Uterus (tissue), 4 donors: ENCODE data around the gene EXOC2. TPM values are rescaled to one million over a fixed set of nuclear protein-coding genes. Genes with fewer than 3 reads are reported as not detected.

Experiments
- DNase-seq, 2 donors: peaks; one replicate each; pipeline ENCODE4 v3.0.0-alpha.2; 2019 to 2020
- H3K27ac ChIP-seq, 2 donors: fragments of 200-600 bp; sonication (generic); 1 replicate in 1 of 2; 2 replicates in 1 of 2; pipeline ENCODE4 v1.5.1; 2016 to 2018
- H3K27me3 ChIP-seq, 2 donors: fragments of 200-600 bp; sonication (generic); one replicate each; pipeline ENCODE4 v1.5.1; 2018 to 2019; ENCODE audit warnings: control low read depth in 1 of 2
- H3K36me3 ChIP-seq, 2 donors: fragments of 200-600 bp; sonication (generic); one replicate each; pipeline ENCODE4 v1.5.1; 2019; ENCODE audit warnings: control low read depth in 1 of 2
- H3K4me1 ChIP-seq, 2 donors: fragments of 200-600 bp; sonication (generic); one replicate each; pipeline ENCODE4 v1.5.1; 2018 to 2019; ENCODE audit warnings: control low read depth in 1 of 2
- H3K4me3 ChIP-seq, 2 donors: fragments of 200-600 bp; sonication (generic); 1 replicate in 1 of 2; 2 replicates in 1 of 2; pipeline ENCODE4 v1.5.1; 2018 to 2019; ENCODE audit warnings: mild to moderate bottlenecking in 1 of 2
- H3K9me3 ChIP-seq, 2 donors: fragments of 200-600 bp; sonication (generic); one replicate each; pipeline ENCODE4 v1.5.1; 2019; ENCODE audit warnings: control low read depth in 1 of 2
- CTCF ChIP-seq, 4 experiments: fragments of 200-600 bp in 2 of 4; fragments of 450-650 bp in 2 of 4; sonication (generic) in 2 of 4; IDR thresholded peaks; one replicate each; pipeline ENCODE4 v1.5.1; 2016 to 2019; ENCODE audit warnings: antibody characterized with exemption in 4 of 4, mild to moderate bottlenecking in 2 of 4, moderate library complexity in 1 of 4
- POLR2A ChIP-seq, 2 donors: fragments of 450-650 bp; IDR thresholded peaks; one replicate each; pipeline ENCODE4 v1.6.1; 2016; ENCODE audit warnings: antibody characterized with exemption in 2 of 2, mild to moderate bottlenecking in 1 of 2, moderate library complexity in 1 of 2
- intact Hi-C: fragments of 100-400 bp; cut with DNase I; formaldehyde crosslinking; loops from one replicate; pipeline ENCODE4 v1.15.1; 2023; ENCODE audit warnings: low total_unique reads
- total RNA-seq, 4 donors: library from RNA; depleted of rRNA in 3 of 4; stranded (reverse); fragments of >200 nt in 3 of 4; gene quantifications; one replicate each; pipeline versions ENCODE4 v1.1.0 to v1.2.4, GENCODE V29; 2014 to 2023
- donor health status: DM: yes; HTN: yes; CAD: no.

EXOC2 gene
- 10 to 100 TPM; 12.3 to 27.0 (median 22.9) TPM for total RNA-seq

- H3K27ac ChIP-seq: peak within 1 kb of the TSS; percentile 63 to 76
- peak; percentile 70 to 83 for DNase-seq
- H3K4me1 ChIP-seq: no peaks in the 10 kb centered on the region
- no peaks in the 10 kb centered on the region for H3K9me3 ChIP-seq
- intact Hi-C loops: no loop called here
- H3K27me3 ChIP-seq: no peaks in the 10 kb centered on the region
- TF ChIP-seq CTCF (IDR thresholded peaks at IDR 0.05) (peak in 1 of 4 experiments; percentile 16), POLR2A (IDR thresholded peaks at IDR 0.05) (peak in 1 of 2 donors; percentile 75)
- H3K36me3 ChIP-seq: no peaks in the 10 kb centered on the region
- peak within 1 kb of the TSS; percentile 63 to 99 for H3K4me3 ChIP-seq
Observed at GRCh38 chr6:692858-693722, at the start of gene EXOC2. Gene EXOC2 (minus strand): TSS chr6:693139. CDS start chr6:637818, 55,321 bp downstream.

- no peaks in the 10 kb centered on the region for H3K4me1 ChIP-seq
- intact Hi-C loops: no loop called here
- H3K27ac ChIP-seq: no peak overlapping the region
- no peak overlapping the region for H3K4me3 ChIP-seq
- no peaks in the 10 kb centered on the region for H3K27me3 ChIP-seq
- no peaks in the 10 kb centered on the region for H3K9me3 ChIP-seq
- no peak for DNase-seq
- no peaks in the 10 kb centered on the region for H3K36me3 ChIP-seq
- TF ChIP-seq POLR2A (IDR thresholded peaks at IDR 0.05) (no peak), CTCF (IDR thresholded peaks at IDR 0.05) (no peak)
Observed at GRCh38 chr6:741410-742339, 48.7 kb upstream of the EXOC2 start.

GRCh38 chr6:736657-737446, 43.9 kb upstream of the EXOC2 start:
- Histone ChIP-seq H3K4me1 (no peaks in the 10 kb centered on the region), H3K36me3 (no peaks in the 10 kb centered on the region), H3K27me3 (no peaks in the 10 kb centered on the region), H3K9me3 (no peaks in the 10 kb centered on the region), H3K4me3 (no peak overlapping the region), H3K27ac (no peak overlapping the region)
- intact Hi-C loops: no loop called here
- no peak for DNase-seq
- TF ChIP-seq CTCF (IDR thresholded peaks at IDR 0.05) (no peak), POLR2A (IDR thresholded peaks at IDR 0.05) (no peak)

GRCh38 chr6:733431-734219, 40.7 kb upstream of the EXOC2 start:
- Histone ChIP-seq H3K27me3 (no peaks in the 10 kb centered on the region), H3K27ac (no peak overlapping the region), H3K4me1 (no peaks in the 10 kb centered on the region), H3K4me3 (no peak overlapping the region), H3K9me3 (no peaks in the 10 kb centered on the region), H3K36me3 (no peaks in the 10 kb centered on the region)
- TF ChIP-seq POLR2A (IDR thresholded peaks at IDR 0.05) (no peak), CTCF (IDR thresholded peaks at IDR 0.05) (no peak)
- intact Hi-C loops: no loop called here
- DNase-seq: no peak
